WI38 (cell line): ENCODE data around the gene INTS14.
A peak's percentile ranks its signal among the peaks of the same experiment; 100 is the strongest.

Experiments
- H3K4me3 ChIP-seq: 2 replicates; pipeline ENCODE4 v1.5.1; 2011; ENCODE audit warnings: low read depth, mild to moderate bottlenecking, control low read depth, low read length
- CTCF ChIP-seq: IDR thresholded peaks from 2 replicates; pipeline ENCODE4 v1.5.1; 2012; ENCODE audit warnings: low read depth, mild to moderate bottlenecking, control low read depth, low read length

Gene INTS14

DNA sequence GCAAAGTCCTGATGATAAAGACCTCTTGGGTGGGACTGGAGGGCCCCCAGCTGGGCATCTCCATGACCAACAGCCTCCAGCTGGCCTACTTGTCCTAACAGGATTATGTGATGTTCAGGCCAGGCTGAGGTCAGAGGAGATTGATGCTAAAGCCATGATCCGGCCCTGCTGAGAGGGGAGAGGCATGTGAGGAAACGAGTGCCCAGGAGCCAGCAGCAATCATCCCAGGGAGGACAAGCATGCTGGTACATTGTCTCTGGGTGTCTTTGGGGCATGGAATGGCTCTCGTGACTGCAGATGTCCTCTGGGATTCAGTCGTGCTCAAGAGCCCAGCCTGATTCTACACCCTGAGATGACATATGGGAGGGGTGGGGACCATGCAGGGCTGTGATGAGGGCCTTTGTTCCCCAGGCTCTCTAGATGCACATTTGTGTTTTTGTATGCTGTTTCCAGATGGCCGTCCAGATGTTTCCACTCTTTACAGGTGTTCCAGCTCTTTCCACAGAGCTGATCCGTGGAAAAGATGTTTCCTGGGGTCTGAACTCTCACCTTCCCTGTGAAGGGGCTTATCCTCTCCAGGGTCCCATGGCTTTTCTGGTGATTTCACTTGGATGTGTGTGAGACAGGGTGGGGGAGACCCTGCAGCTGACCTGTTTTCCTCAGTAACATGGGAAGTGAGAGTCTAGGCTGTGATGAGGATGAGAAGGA lies 31.0 kb upstream of the INTS14 start:
- TF ChIP-seq CTCF, result no peak
- H3K4me3 ChIP-seq, result no peak overlapping the region

GRCh38 chr15:65639509-65639908 lies 28.6 kb upstream of the INTS14 start:
- TF ChIP-seq CTCF, result no peak

DNA sequence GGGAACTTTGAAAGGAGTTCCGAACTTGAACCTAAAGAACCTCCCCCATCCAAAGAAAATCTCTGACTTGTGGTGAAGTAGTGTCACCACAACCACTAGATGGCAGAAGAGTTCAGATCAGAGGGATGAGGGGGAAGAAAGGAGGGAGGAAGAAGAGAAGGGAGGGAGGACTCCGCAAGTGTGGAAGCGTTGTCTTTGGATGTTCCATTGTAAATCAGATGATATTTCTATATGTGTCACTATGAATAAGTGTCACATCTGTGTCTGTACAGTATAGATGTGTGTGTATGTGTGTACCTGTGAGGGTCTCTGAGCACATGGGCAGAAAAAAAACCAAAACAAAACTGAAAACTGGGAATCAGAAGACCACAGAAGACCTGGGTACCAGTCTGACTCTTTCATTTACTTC lies 27.8 kb upstream of the INTS14 start:
- no peak overlapping the region for H3K4me3 ChIP-seq
- peak; percentile 77 for TF ChIP-seq CTCF

More at GRCh38 chr15:65639509-65639908, 28.6 kb upstream of the INTS14 start:
- no peak overlapping the region for H3K4me3 ChIP-seq

- H3K4me3 ChIP-seq, result no peak overlapping the region
- TF ChIP-seq CTCF, result no peak
Measured at GRCh38 chr15:65638109-65638508, 27.2 kb upstream of the INTS14 start.

GRCh38 chr15:65634356-65634755 lies 23.4 kb upstream of the INTS14 start:
- no peak overlapping the region for H3K4me3 ChIP-seq
- no peak for TF ChIP-seq CTCF

GRCh38 chr15:65633752-65634151 lies 22.8 kb upstream of the INTS14 start:
- TF ChIP-seq CTCF, result no peak
- H3K4me3 ChIP-seq, result no peak overlapping the region

- TF ChIP-seq CTCF, result no peak
- no peak overlapping the region for H3K4me3 ChIP-seq
Measured at GRCh38 chr15:65632780-65633375, 21.9 kb upstream of the INTS14 start.
